ENCODE results near the gene MGMT.

- no peak for TF ChIP-seq POLR2A (IDR thresholded peaks at IDR 0.05; ENCODE audit: low read length)
- TF ChIP-seq GATA1 (IDR thresholded peaks at IDR 0.05; ENCODE audit: low read depth, low read length), result no peak
These were observed 57.9 kb downstream of the MGMT start for GRCh38 chr10:129524936-129525335.

Measured in erythroblast (primary cell).